ENCODE data around the gene FXYD5. TPM values are rescaled to one million over a fixed set of nuclear protein-coding genes. Genes with fewer than 3 reads are reported as not detected.

Gene FXYD5
- total RNA-seq, 3 donors from 2014 or later = 52.4 to 56.7 (median 56.2) TPM

DNA sequence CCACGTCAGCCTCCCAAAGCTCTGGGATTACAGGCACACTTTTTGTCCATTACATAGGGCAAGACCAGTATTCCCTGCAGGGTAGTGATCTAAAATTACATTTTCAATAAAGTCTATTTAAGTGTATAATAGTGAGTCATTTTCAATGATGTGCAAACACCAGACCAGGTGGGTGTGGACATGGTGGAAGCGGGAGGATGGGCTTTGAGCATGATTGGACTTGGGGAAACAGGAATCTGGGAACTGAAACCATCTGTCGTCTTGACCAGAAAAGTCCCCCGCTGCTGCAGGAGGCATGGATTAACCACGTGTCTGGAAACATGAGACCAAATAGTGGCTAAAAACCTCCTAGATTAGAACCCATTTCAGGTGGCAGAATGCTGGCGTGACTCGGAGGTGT is 34.0 kb upstream of the FXYD5 start:
- Histone ChIP-seq H3K4me1 (peaks cover 8 to 36% of the 10 kb centered on the region in 2 donors), H3K27ac (peak overlapping the region; percentile 86 to 90), H3K9me3 (no peaks in the 10 kb centered on the region), H3K36me3 (no peaks in the 10 kb centered on the region), H3K27me3 (no peaks in the 10 kb centered on the region), H3K4me3 (peak overlapping the region in 1 of 3 donors; percentile 31)
- TF ChIP-seq POLR2AphosphoS5 (IDR thresholded peaks at IDR 0.05) (no peak), POLR2A (IDR thresholded peaks at IDR 0.05) (no peak)
- TF ChIP-seq, protein P1, sequence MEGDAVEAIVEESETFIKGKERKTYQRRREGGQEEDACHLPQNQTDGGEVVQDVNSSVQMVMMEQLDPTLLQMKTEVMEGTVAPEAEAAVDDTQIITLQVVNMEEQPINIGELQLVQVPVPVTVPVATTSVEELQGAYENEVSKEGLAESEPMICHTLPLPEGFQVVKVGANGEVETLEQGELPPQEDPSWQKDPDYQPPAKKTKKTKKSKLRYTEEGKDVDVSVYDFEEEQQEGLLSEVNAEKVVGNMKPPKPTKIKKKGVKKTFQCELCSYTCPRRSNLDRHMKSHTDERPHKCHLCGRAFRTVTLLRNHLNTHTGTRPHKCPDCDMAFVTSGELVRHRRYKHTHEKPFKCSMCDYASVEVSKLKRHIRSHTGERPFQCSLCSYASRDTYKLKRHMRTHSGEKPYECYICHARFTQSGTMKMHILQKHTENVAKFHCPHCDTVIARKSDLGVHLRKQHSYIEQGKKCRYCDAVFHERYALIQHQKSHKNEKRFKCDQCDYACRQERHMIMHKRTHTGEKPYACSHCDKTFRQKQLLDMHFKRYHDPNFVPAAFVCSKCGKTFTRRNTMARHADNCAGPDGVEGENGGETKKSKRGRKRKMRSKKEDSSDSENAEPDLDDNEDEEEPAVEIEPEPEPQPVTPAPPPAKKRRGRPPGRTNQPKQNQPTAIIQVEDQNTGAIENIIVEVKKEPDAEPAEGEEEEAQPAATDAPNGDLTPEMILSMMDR (IDR thresholded peaks at IDR 0.05) = no peak
- intact Hi-C loops (cut with DNase I; ENCODE audit: low total_unique reads) = no loop called here
- DNase-seq (ENCODE audit: low spot score in 2 of 2) = no peak

DNA sequence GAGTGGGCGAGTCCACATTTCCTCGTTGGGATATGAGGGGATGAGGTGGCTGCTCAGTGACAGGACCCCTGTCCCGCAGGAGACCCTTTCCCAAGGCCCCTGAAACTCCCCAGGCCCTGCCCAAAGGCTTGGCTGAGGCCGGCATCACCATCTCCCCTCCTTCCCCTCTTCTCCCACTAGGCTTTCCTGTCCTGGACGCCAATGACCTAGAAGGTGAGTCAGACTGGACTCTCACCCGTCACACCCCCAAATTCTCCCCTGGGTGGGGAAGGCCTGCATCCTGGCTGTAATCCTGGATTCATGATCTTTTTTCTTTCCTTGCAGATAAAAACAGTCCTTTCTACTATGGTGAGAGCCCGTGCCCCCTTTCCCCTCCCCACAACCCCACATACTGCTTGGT is 33.6 kb upstream of the FXYD5 start:
- DNase-seq (ENCODE audit: low spot score in 2 of 2) = no peak
- H3K27me3 ChIP-seq = no peaks in the 10 kb centered on the region
- TF ChIP-seq POLR2A (IDR thresholded peaks at IDR 0.05) (no peak), POLR2AphosphoS5 (IDR thresholded peaks at IDR 0.05) (no peak)
- TF ChIP-seq, protein P1 (IDR thresholded peaks at IDR 0.05) = no peak
- no peaks in the 10 kb centered on the region for H3K36me3 ChIP-seq
- peaks cover 8 to 38% of the 10 kb centered on the region in 2 donors for H3K4me1 ChIP-seq
- H3K9me3 ChIP-seq = no peaks in the 10 kb centered on the region
- H3K27ac ChIP-seq = peak overlapping the region; percentile 86 to 90
- intact Hi-C loops (cut with DNase I; ENCODE audit: low total_unique reads) = no loop called here
- H3K4me3 ChIP-seq = peak overlapping the region in 1 of 3 donors; percentile 31

DNA sequence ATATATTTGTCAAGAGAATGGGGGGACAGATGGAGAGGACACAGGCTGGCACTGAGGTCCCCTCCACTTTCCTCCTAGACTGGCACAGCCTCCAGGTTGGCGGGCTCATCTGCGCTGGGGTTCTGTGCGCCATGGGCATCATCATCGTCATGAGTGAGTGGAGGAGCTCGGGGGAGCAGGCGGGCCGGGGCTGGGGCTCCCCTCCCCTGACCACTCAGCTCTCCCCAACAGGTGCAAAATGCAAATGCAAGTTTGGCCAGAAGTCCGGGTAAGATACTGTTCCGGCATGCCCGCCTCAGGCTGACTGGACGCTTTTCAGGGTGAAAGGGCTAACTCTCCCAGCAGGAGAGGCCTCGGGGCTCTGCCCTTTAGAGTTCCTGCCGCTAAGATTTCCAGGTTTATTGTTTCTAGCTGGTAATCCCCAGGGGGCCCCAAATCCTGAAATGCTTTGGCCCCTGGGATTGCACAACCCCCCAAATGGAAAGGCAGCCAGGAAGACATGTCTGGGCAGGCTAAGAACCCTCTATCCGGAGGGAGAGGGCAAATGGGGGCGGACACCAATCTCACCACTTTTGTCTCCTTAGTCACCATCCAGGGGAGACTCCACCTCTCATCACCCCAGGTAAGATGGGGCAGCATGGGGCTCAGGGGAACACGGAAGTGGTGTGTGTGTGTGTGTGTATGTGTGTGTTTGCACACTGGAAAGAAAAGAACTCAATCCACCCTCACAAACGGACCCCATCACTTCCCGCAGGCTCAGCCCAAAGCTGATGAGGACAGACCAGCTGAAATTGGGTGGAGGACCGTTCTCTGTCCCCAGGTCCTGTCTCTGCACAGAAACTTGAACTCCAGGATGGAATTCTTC is 31.6 kb upstream of the FXYD5 start:
- H3K27me3 ChIP-seq = no peaks in the 10 kb centered on the region
- DNase-seq (ENCODE audit: low spot score in 2 of 2) = peak in 1 of 2 donors; percentile 64
- peaks cover 13 to 38% of the 10 kb centered on the region in 2 donors for H3K4me1 ChIP-seq
- peak overlapping the region in 1 of 3 donors; percentile 47 for H3K4me3 ChIP-seq
- H3K27ac ChIP-seq = peak overlapping the region; percentile 86 to 97
- H3K9me3 ChIP-seq = no peaks in the 10 kb centered on the region
- no peaks in the 10 kb centered on the region for H3K36me3 ChIP-seq
- intact Hi-C loops (cut with DNase I; ENCODE audit: low total_unique reads) = no loop called here
- TF ChIP-seq, protein P1 (IDR thresholded peaks at IDR 0.05) = no peak
- TF ChIP-seq POLR2A (IDR thresholded peaks at IDR 0.05) (no peak), POLR2AphosphoS5 (IDR thresholded peaks at IDR 0.05) (no peak)

DNA sequence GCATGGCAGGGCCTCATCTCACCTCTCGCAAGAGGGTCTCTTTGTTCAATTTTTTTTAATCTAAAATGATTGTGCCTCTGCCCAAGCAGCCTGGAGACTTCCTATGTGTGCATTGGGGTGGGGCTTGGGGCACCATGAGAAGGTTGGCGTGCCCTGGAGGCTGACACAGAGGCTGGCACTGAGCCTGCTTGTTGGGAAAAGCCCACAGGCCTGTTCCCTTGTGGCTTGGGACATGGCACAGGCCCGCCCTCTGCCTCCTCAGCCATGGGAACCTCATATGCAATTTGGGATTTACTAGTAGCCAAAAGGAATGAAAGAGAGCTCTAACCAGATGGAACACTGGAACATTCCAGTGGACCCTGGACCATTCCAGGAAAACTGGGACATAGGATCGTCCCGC is 31.0 kb upstream of the FXYD5 start:
- TF ChIP-seq, protein P1 (IDR thresholded peaks at IDR 0.05) = no peak
- TF ChIP-seq POLR2A (IDR thresholded peaks at IDR 0.05) (no peak), POLR2AphosphoS5 (IDR thresholded peaks at IDR 0.05) (peak in 1 of 3 donors; percentile 33)
- Histone ChIP-seq H3K9me3 (no peaks in the 10 kb centered on the region), H3K27me3 (no peaks in the 10 kb centered on the region), H3K4me3 (peak overlapping the region; percentile 49 to 75 (median 55)), H3K27ac (peak overlapping the region; percentile 86 to 97), H3K4me1 (peaks cover 13 to 38% of the 10 kb centered on the region in 2 donors), H3K36me3 (no peaks in the 10 kb centered on the region)
- intact Hi-C loops (cut with DNase I; ENCODE audit: low total_unique reads) = no loop called here
- DNase-seq (ENCODE audit: low spot score in 2 of 2) = no peak
